PC-9 (cell line): ENCODE data around the gene ST7.

Experiments used
- CTCF ChIP-seq: fragments of 200-600 bp; sonication (generic); conservative IDR thresholded peaks from 2 replicates; pipeline ENCODE4 v1.6.1; 2017; ENCODE audit warnings: mixed run types, antibody characterized with exemption, mild to moderate bottlenecking, moderate library complexity
- EZH2 ChIP-seq: fragments of 200-600 bp; sonication (generic); IDR thresholded peaks from 2 replicates; pipeline ENCODE4 v1.8.0; 2017; ENCODE audit warnings: antibody characterized with exemption, low read depth

GRCh38 chr7:117015258-117016184, 62.2 kb downstream of the ST7 start:
- no peak for TF ChIP-seq CTCF
- TF ChIP-seq EZH2, result no peak
